ENCODE data around the gene CTRB2. TPM values are rescaled to one million over a fixed set of nuclear protein-coding genes. Genes with fewer than 3 reads are reported as not detected.
"Not testable (repeated sequence)": the region's sequence is repeated elsewhere in the genome, so short reads cannot be mapped to it uniquely, and the experiment has no call there.

The CTRB2 gene
- polyA plus RNA-seq, 4 donors, result 0.34 to 19.2 (median 13.0) TPM; not detected in 1

DNA sequence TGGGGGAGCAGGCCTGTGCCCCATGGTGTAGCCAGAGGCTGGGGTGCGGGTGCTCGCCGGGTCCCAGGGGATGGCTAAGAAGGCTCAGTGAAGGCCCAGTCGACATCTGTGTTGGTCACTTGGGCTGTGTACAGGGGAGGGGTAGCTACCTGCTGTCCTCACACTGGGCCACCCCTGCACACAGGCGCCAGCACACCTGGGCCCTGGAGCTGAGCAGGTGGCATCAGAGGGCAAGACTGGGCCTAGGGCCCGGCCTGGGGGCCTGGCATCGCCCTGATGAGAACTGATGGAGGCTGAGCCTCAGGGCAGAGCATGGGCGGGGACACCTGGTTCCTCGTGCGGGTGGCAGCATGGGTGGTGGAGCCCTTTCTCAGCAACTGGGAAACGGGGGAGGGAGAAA lies 870 bp upstream of the CTRB2 start:
- FAIRE-seq (no peak), DNase-seq (no peak)
- H3K9me3 ChIP-seq (ENCODE audit: control insufficient read depth in 2 of 2, insufficient read depth in 1 of 2, low read depth in 1 of 2, low read length in 1 of 2), result no peaks in the 10 kb centered on the region
- no peaks in the 10 kb centered on the region for H3K36me3 ChIP-seq (ENCODE audit: control insufficient read depth in 3 of 3, insufficient read depth in 2 of 3, low read depth in 1 of 3, low read length in 3 of 3)
- H3K27ac ChIP-seq (ENCODE audit: low read depth in 1 of 3, low read length in 2 of 3), result no peak overlapping the region
- no peaks in the 10 kb centered on the region for H3K4me1 ChIP-seq (ENCODE audit: control insufficient read depth in 3 of 3, insufficient read depth in 2 of 3, low read depth in 1 of 3, low read length in 2 of 3)
- H3K27me3 ChIP-seq (ENCODE audit: control insufficient read depth in 3 of 3, insufficient read depth in 3 of 3, low read length in 3 of 3), result peaks cover 0 to 3% (median 0%) of the 10 kb centered on the region in 3 donors
- WGBS, 3 donors, result 82 to 89% (median 87%) methylated on average over 11 of the region's 11 CpGs
- H3K4me3 ChIP-seq (ENCODE audit: low read depth in 1 of 3, low read length in 3 of 3), result no peak overlapping the region

GRCh38 chr16:75205961-75206748 lies 806 bp downstream of the CTRB2 start:
- FAIRE-seq; H3K27ac ChIP-seq (ENCODE audit: low read depth in 1 of 3, low read length in 2 of 3); H3K9me3 ChIP-seq (ENCODE audit: control insufficient read depth in 2 of 2, insufficient read depth in 1 of 2, low read depth in 1 of 2, low read length in 1 of 2); H3K36me3 ChIP-seq (ENCODE audit: control insufficient read depth in 3 of 3, insufficient read depth in 2 of 3, low read depth in 1 of 3, low read length in 3 of 3); H3K4me1 ChIP-seq (ENCODE audit: control insufficient read depth in 3 of 3, insufficient read depth in 2 of 3, low read depth in 1 of 3, low read length in 2 of 3); H3K4me3 ChIP-seq (ENCODE audit: low read depth in 1 of 3, low read length in 3 of 3); H3K27me3 ChIP-seq (ENCODE audit: control insufficient read depth in 3 of 3, insufficient read depth in 3 of 3, low read length in 3 of 3); DNase-seq: not testable (repeated sequence)
- WGBS, 3 donors, result 68 to 82% (median 77%) methylated on average over 15 to 22 of the region's 25 CpGs

DNA sequence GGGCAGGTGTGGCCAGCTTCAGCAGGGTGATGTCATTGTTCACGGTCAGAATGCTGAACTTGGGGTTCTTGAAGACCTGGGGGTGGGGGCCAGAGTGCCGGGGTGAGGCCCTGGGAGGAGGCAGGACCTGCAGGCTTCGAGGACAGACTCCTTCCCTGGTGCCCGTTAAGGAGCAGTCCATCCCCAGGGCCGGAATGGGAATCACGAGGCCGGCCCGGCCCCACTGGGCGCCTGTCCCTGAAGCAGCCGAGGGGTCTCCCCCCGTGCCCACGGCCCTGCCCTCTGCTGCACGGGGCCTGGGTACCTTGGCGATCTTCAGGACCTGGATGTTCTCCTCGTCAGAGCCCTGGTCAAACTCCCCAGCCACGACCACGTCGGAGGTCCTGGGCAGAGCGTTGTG lies 1.5 kb downstream of the CTRB2 start:
- not testable (repeated sequence) for H3K4me3 ChIP-seq (ENCODE audit: low read depth in 1 of 3, low read length in 3 of 3); H3K27ac ChIP-seq (ENCODE audit: low read depth in 1 of 3, low read length in 2 of 3); FAIRE-seq; H3K4me1 ChIP-seq (ENCODE audit: control insufficient read depth in 3 of 3, insufficient read depth in 2 of 3, low read depth in 1 of 3, low read length in 2 of 3); H3K36me3 ChIP-seq (ENCODE audit: control insufficient read depth in 3 of 3, insufficient read depth in 2 of 3, low read depth in 1 of 3, low read length in 3 of 3); DNase-seq; H3K27me3 ChIP-seq (ENCODE audit: control insufficient read depth in 3 of 3, insufficient read depth in 3 of 3, low read length in 3 of 3); H3K9me3 ChIP-seq (ENCODE audit: control insufficient read depth in 2 of 2, insufficient read depth in 1 of 2, low read depth in 1 of 2, low read length in 1 of 2)
- 65 to 87% methylated on average over 4 to 10 of the region's 19 CpGs; no CpG with 5 or more reads in 1 of the 3 donors for WGBS, 3 donors

DNA sequence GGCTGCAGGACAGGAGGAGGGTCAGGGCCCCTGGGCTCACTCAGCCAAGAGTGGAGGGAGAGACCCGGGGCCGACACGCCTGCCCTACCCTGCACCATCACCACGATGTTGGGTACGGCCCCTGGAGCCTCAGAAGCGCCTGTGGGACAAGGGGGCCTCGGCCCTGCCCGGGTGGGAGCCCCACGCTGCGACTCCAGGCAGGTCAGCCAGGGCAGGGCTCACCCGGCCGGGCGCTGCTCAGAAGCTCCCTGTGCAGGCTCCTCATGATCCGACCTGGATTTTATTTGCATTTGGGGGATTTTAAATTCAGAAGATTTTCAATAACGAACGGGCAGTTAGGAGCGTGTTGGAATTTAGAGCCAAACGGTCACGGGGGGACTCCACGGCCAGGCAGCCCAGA lies 2.1 kb downstream of the CTRB2 start:
- not testable (repeated sequence) for DNase-seq, FAIRE-seq
- WGBS, 3 donors, result no CpG with 5 or more reads among the region's 20 CpGs

GRCh38 chr16:75204410-75204758 lies 2.6 kb downstream of the CTRB2 start:
- DNase-seq (no peak), FAIRE-seq (no peak)
- 88 to 93% (median 90%) methylated on average over 4 to 6 of the region's 6 CpGs for WGBS, 3 donors
- H3K9me3 ChIP-seq (ENCODE audit: control insufficient read depth in 2 of 2, insufficient read depth in 1 of 2, low read depth in 1 of 2, low read length in 1 of 2), result no peaks in the 10 kb centered on the region
- H3K27ac ChIP-seq (ENCODE audit: low read depth in 1 of 3, low read length in 2 of 3), result no peak overlapping the region
- H3K4me3 ChIP-seq (ENCODE audit: low read depth in 1 of 3, low read length in 3 of 3), result no peak overlapping the region
- H3K4me1 ChIP-seq (ENCODE audit: control insufficient read depth in 3 of 3, insufficient read depth in 2 of 3, low read depth in 1 of 3, low read length in 2 of 3), result no peaks in the 10 kb centered on the region
- H3K27me3 ChIP-seq (ENCODE audit: control insufficient read depth in 3 of 3, insufficient read depth in 3 of 3, low read length in 3 of 3), result peaks cover 0 to 3% (median 0%) of the 10 kb centered on the region in 3 donors
- no peaks in the 10 kb centered on the region for H3K36me3 ChIP-seq (ENCODE audit: control insufficient read depth in 3 of 3, insufficient read depth in 2 of 3, low read depth in 1 of 3, low read length in 3 of 3)

More for the DNA sequence above, 2.1 kb downstream of the CTRB2 start:
- H3K9me3 ChIP-seq (ENCODE audit: control insufficient read depth in 2 of 2, insufficient read depth in 1 of 2, low read depth in 1 of 2, low read length in 1 of 2); H3K4me3 ChIP-seq (ENCODE audit: low read depth in 1 of 3, low read length in 3 of 3); H3K4me1 ChIP-seq (ENCODE audit: control insufficient read depth in 3 of 3, insufficient read depth in 2 of 3, low read depth in 1 of 3, low read length in 2 of 3); H3K27me3 ChIP-seq (ENCODE audit: control insufficient read depth in 3 of 3, insufficient read depth in 3 of 3, low read length in 3 of 3); H3K36me3 ChIP-seq (ENCODE audit: control insufficient read depth in 3 of 3, insufficient read depth in 2 of 3, low read depth in 1 of 3, low read length in 3 of 3); H3K27ac ChIP-seq (ENCODE audit: low read depth in 1 of 3, low read length in 2 of 3): not testable (repeated sequence)

- no peaks in the 10 kb centered on the region for H3K9me3 ChIP-seq (ENCODE audit: control insufficient read depth in 2 of 2, insufficient read depth in 1 of 2, low read depth in 1 of 2, low read length in 1 of 2)
- H3K4me3 ChIP-seq (ENCODE audit: low read depth in 1 of 3, low read length in 3 of 3), result no peak overlapping the region
- 65 to 86% (median 73%) methylated on average over 13 of the region's 13 CpGs for WGBS, 3 donors
- no peak overlapping the region for H3K27ac ChIP-seq (ENCODE audit: low read depth in 1 of 3, low read length in 2 of 3)
- FAIRE-seq (no peak), DNase-seq (no peak)
- H3K36me3 ChIP-seq (ENCODE audit: control insufficient read depth in 3 of 3, insufficient read depth in 2 of 3, low read depth in 1 of 3, low read length in 3 of 3), result no peaks in the 10 kb centered on the region
- H3K27me3 ChIP-seq (ENCODE audit: control insufficient read depth in 3 of 3, insufficient read depth in 3 of 3, low read length in 3 of 3), result peaks cover 0 to 3% (median 0%) of the 10 kb centered on the region in 3 donors
- H3K4me1 ChIP-seq (ENCODE audit: control insufficient read depth in 3 of 3, insufficient read depth in 2 of 3, low read depth in 1 of 3, low read length in 2 of 3), result no peaks in the 10 kb centered on the region
These were observed 3.1 kb downstream of the CTRB2 start for GRCh38 chr16:75203667-75204409.

DNA sequence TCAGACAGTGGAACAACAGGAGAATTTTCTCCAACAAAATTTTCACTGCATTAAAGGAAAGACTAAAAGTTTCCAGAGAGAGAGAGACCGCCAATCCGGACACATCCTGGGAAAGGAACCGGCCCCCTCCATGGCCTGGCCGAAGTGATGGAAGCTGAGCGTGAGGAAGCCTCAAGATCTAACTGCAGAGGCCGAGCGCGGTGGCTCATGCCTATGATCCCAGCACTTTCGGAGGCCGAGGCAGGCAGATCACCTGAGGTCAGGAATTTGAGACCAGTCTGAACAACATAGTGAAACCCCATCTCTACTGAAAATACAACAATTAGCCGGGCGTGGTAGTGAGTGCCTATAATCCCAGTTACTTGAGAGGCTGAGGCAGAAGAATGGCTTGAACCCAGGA lies 3.9 kb downstream of the CTRB2 start:
- DNase-seq (no peak), FAIRE-seq (no peak)
- Histone ChIP-seq H3K9me3 (ENCODE audit: control insufficient read depth in 2 of 2, insufficient read depth in 1 of 2, low read depth in 1 of 2, low read length in 1 of 2) (no peaks in the 10 kb centered on the region), H3K36me3 (ENCODE audit: control insufficient read depth in 3 of 3, insufficient read depth in 2 of 3, low read depth in 1 of 3, low read length in 3 of 3) (no peaks in the 10 kb centered on the region), H3K4me1 (ENCODE audit: control insufficient read depth in 3 of 3, insufficient read depth in 2 of 3, low read depth in 1 of 3, low read length in 2 of 3) (no peaks in the 10 kb centered on the region), H3K27ac (ENCODE audit: low read depth in 1 of 3, low read length in 2 of 3) (no peak overlapping the region), H3K4me3 (ENCODE audit: low read depth in 1 of 3, low read length in 3 of 3) (no peak overlapping the region), H3K27me3 (ENCODE audit: control insufficient read depth in 3 of 3, insufficient read depth in 3 of 3, low read length in 3 of 3) (peaks cover 0 to 2% (median 0%) of the 10 kb centered on the region in 3 donors)
- WGBS, 3 donors, result 90 to 93% (median 91%) methylated on average over 12 of the region's 12 CpGs

GRCh38 chr16:75202069-75202590 lies 4.8 kb downstream of the CTRB2 start:
- DNase-seq (no peak), FAIRE-seq (no peak)
- Histone ChIP-seq H3K4me1 (ENCODE audit: control insufficient read depth in 3 of 3, insufficient read depth in 2 of 3, low read depth in 1 of 3, low read length in 2 of 3) (no peaks in the 10 kb centered on the region), H3K27me3 (ENCODE audit: control insufficient read depth in 3 of 3, insufficient read depth in 3 of 3, low read length in 3 of 3) (peaks cover 0 to 7% (median 0%) of the 10 kb centered on the region in 3 donors), H3K4me3 (ENCODE audit: low read depth in 1 of 3, low read length in 3 of 3) (no peak overlapping the region), H3K27ac (ENCODE audit: low read depth in 1 of 3, low read length in 2 of 3) (no peak overlapping the region), H3K9me3 (ENCODE audit: control insufficient read depth in 2 of 2, insufficient read depth in 1 of 2, low read depth in 1 of 2, low read length in 1 of 2) (no peaks in the 10 kb centered on the region), H3K36me3 (ENCODE audit: control insufficient read depth in 3 of 3, insufficient read depth in 2 of 3, low read depth in 1 of 3, low read length in 3 of 3) (no peaks in the 10 kb centered on the region)
- 77 to 91% (median 84%) methylated on average over 13 of the region's 13 CpGs for WGBS, 3 donors
